Esophagus muscularis mucosa (tissue), 4 donors: ENCODE results near the gene DDRGK1. TPM values are rescaled to one million over a fixed set of nuclear protein-coding genes. Genes with fewer than 3 reads are reported as not detected.

ENCODE experiments used
- DNase-seq: peaks from one replicate; pipeline ENCODE4 v3.0.0-alpha.2; 2017; ENCODE audit errors: extremely low spot score
- H3K27ac ChIP-seq, 4 donors: fragments of 200-600 bp; sonication (generic); replicated peaks in 1 of 4; 1 replicate in 3 of 4; 2 replicates in 1 of 4; pipeline ENCODE4 v1.5.1; 2016 to 2019; ENCODE audit warnings: mild to moderate bottlenecking in 1 of 4
- H3K27me3 ChIP-seq, 4 donors: fragments of 200-600 bp; sonication (generic); one replicate each; pipeline versions ENCODE4 v1.5.1 to v1.6.0; 2016 to 2019
- H3K36me3 ChIP-seq, 4 donors: fragments of 200-600 bp; sonication (generic); one replicate each; pipeline ENCODE4 v1.5.1; 2016 to 2019
- H3K4me1 ChIP-seq, 4 donors: fragments of 200-600 bp; sonication (generic); one replicate each; pipeline ENCODE4 v1.5.1; 2016 to 2019
- H3K4me3 ChIP-seq, 4 donors: fragments of 200-600 bp; sonication (generic); 1 replicate in 2 of 4; 2 replicates in 2 of 4; pipeline ENCODE4 v1.5.1; 2016 to 2019; ENCODE audit warnings: mild to moderate bottlenecking in 4 of 4, moderate library complexity in 1 of 4
- H3K9me3 ChIP-seq, 4 donors: fragments of 200-600 bp; sonication (generic); 1 replicate in 3 of 4; 2 replicates in 1 of 4; pipeline ENCODE4 v1.5.1; 2016 to 2019
- CTCF ChIP-seq, 3 experiments: fragments of 200-600 bp in 2 of 3; fragments of 450-650 bp in 1 of 3; sonication (generic) in 2 of 3; IDR thresholded peaks; one replicate each; pipeline ENCODE4 v1.5.1; 2017 to 2019; ENCODE audit warnings: antibody characterized with exemption in 3 of 3, mild to moderate bottlenecking in 2 of 3, moderate library complexity in 1 of 3
- EP300 ChIP-seq: sonication (generic); formaldehyde crosslinking; IDR thresholded peaks from one replicate; pipeline ENCODE4 v1.6.1; 2017; ENCODE audit warnings: antibody characterized with exemption
- POLR2A ChIP-seq: fragments of 450-650 bp; IDR thresholded peaks from one replicate; pipeline ENCODE4 v1.6.1; 2017; ENCODE audit warnings: antibody characterized with exemption, moderate library complexity, mild to moderate bottlenecking, low read depth
- POLR2AphosphoS5 ChIP-seq, 2 donors: sonication (generic); formaldehyde crosslinking; IDR thresholded peaks; one replicate each; pipeline ENCODE4 v1.6.1; 2017; ENCODE audit warnings: antibody characterized with exemption in 2 of 2
- WGBS: methylation state at CpG from one replicate; pipeline ENCODE4 v1.1.5; 2018; 5-methylcytosine and 5-hydroxymethylcytosine counted together
- intact Hi-C: fragments of 100-400 bp; cut with DNase I; formaldehyde crosslinking; loops from one replicate; pipeline ENCODE4 v1.15.1; 2023
- total RNA-seq, 4 donors: library from RNA; depleted of rRNA; stranded (reverse); fragments of >200 nt; gene quantifications; one replicate each; pipeline versions ENCODE4 v1.1.0 to v1.2.1, GENCODE V29; 2016

Gene DDRGK1
- total RNA-seq, 4 donors from 2014 or later, result 64.4 to 86.0 (median 69.7) TPM

DNA sequence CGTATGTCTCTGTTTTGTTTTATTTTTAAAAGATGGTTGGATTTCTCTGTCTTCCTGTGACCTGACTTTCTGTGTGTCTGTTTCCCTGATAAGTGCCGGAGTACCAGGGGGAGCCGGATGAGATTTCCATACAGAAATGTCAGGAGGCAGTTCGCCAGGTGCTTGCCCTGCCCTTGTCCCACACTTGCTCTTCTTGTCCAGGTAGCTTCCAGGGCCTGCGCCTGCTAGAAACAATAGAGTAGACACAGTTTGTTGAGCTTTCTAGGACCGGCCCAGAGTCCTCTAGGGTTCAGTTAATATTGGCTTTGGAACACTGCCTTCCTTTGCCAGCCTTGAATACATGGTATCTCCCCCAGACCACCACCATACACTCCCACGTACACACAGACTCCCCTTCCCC lies 8.7 kb upstream of the DDRGK1 start:
- H3K4me1 ChIP-seq, result peaks cover 14 to 21% (median 21%) of the 10 kb centered on the region in 4 donors
- 92% methylated on average over 7 of the region's 7 CpGs for WGBS
- no peak for DNase-seq
- H3K27me3 ChIP-seq, result no peaks in the 10 kb centered on the region
- intact Hi-C loops, result no loop called here
- H3K4me3 ChIP-seq, result no peak overlapping the region
- no peaks in the 10 kb centered on the region for H3K9me3 ChIP-seq
- TF ChIP-seq EP300, result no peak
- TF ChIP-seq CTCF (IDR thresholded peaks at IDR 0.05), result no peak
- no peak overlapping the region for H3K27ac ChIP-seq
- peaks cover 0 to 44% (median 38%) of the 10 kb centered on the region in 4 donors for H3K36me3 ChIP-seq

DNA sequence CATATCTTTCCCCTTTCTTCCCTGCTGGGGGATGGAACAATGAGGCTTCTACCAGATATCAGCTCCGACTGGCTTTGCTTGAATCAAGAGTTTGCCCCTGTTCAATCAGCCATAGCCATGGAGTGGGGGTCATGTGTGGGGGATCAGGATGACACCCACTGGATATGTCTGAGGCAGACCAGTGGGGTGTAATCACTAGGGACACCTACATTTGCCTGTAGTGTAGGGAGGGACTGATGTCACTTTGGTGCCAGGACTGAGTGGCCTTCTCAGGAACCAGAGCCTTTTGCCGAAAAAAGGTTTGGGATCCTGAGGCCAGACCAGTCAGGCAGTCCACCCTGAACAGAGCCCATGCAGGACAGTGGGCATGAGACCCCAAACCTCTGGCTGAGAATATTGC lies 5.9 kb upstream of the DDRGK1 start:
- Histone ChIP-seq H3K4me1 (peaks cover 14 to 23% (median 21%) of the 10 kb centered on the region in 4 donors), H3K4me3 (peak overlapping the region; percentile 73 to 87 (median 84)), H3K36me3 (peaks cover 0 to 21% (median 20%) of the 10 kb centered on the region in 4 donors), H3K9me3 (no peaks in the 10 kb centered on the region), H3K27ac (no peak overlapping the region), H3K27me3 (no peaks in the 10 kb centered on the region)
- WGBS, result 74% methylated on average over 2 of the region's 2 CpGs
- intact Hi-C loops, result no loop called here
- TF ChIP-seq CTCF (IDR thresholded peaks at IDR 0.05), result no peak
- TF ChIP-seq POLR2A, result no peak
- no peak for TF ChIP-seq EP300
- no peak for DNase-seq

GRCh38 chr20:3209946-3210317 lies 5.5 kb upstream of the DDRGK1 start:
- Histone ChIP-seq H3K27me3 (no peaks in the 10 kb centered on the region), H3K9me3 (no peaks in the 10 kb centered on the region), H3K4me1 (peaks cover 14 to 24% (median 21%) of the 10 kb centered on the region in 4 donors), H3K27ac (peak overlapping the region; percentile 71 to 81 (median 77)), H3K36me3 (peaks cover 0 to 17% (median 16%) of the 10 kb centered on the region in 4 donors), H3K4me3 (peak overlapping the region; percentile 73 to 87 (median 84))
- TF ChIP-seq CTCF (IDR thresholded peaks at IDR 0.05) (no peak), POLR2AphosphoS5 (IDR thresholded peaks at IDR 0.05) (no peak)
- no peak for DNase-seq
- WGBS, result 2% methylated on average over 8 of the region's 10 CpGs
- intact Hi-C loops, result loop anchor here (5.0 kb wide), 1 partner anchor 53 kb away; the partner anchor contains the start of genes FASTKD5 and UBOX5

GRCh38 chr20:3209257-3209945 lies 4.9 kb upstream of the DDRGK1 start, which contains the start of gene ITPA:
Gene ITPA, plus strand, starts transcription at chr20:3209498. Its CDS starts 54 bp downstream, at chr20:3209552.
- H3K27me3 ChIP-seq, result no peaks in the 10 kb centered on the region
- peak in 1 of 2 donors; percentile 21 for TF ChIP-seq POLR2AphosphoS5 (IDR thresholded peaks at IDR 0.05)
- TF ChIP-seq POLR2A, result no peak
- H3K36me3 ChIP-seq, result peaks cover 0 to 13% (median 12%) of the 10 kb centered on the region in 4 donors
- intact Hi-C loops, result loop anchor here (5.0 kb wide), 1 partner anchor 52 kb away; the partner anchor contains the start of genes FASTKD5 and UBOX5
- WGBS, result under 1% methylated on average over 26 of the region's 48 CpGs
- H3K4me1 ChIP-seq, result peaks cover 16 to 27% (median 25%) of the 10 kb centered on the region in 4 donors
- H3K27ac ChIP-seq, result peak within 1 kb of the TSS; percentile 71 to 81 (median 77)
- H3K9me3 ChIP-seq, result no peaks in the 10 kb centered on the region
- no peak for DNase-seq
- peak within 1 kb of the TSS; percentile 73 to 87 (median 84) for H3K4me3 ChIP-seq

- peak overlapping the region; percentile 71 to 81 (median 77) for H3K27ac ChIP-seq
- DNase-seq, result no peak
- H3K9me3 ChIP-seq, result no peaks in the 10 kb centered on the region
- H3K4me3 ChIP-seq, result peak overlapping the region; percentile 73 to 87 (median 84)
- intact Hi-C loops, result loop anchor here (5.0 kb wide), 1 partner anchor 52 kb away; the partner anchor contains the start of genes FASTKD5 and UBOX5
- TF ChIP-seq POLR2A (no peak), EP300 (no peak), CTCF (IDR thresholded peaks at IDR 0.05) (no peak), POLR2AphosphoS5 (IDR thresholded peaks at IDR 0.05) (no peak)
- H3K27me3 ChIP-seq, result no peaks in the 10 kb centered on the region
- peaks cover 0 to 10% (median 7%) of the 10 kb centered on the region in 4 donors for H3K36me3 ChIP-seq
- 6% methylated on average over 7 of the region's 10 CpGs for WGBS
- peaks cover 16 to 28% (median 27%) of the 10 kb centered on the region in 4 donors for H3K4me1 ChIP-seq
These were observed 4.3 kb upstream of the DDRGK1 start for GRCh38 chr20:3208786-3209256.
